Prostate gland (tissue), 2 donors: ENCODE results near the gene CCDC149.

Source experiments
- CTCF ChIP-seq, 4 experiments: fragments of 200-600 bp in 2 of 4; fragments of 450-650 bp in 2 of 4; sonication (generic) in 2 of 4; IDR thresholded peaks; 1 replicate in 3 of 4; 2 replicates in 1 of 4; pipeline ENCODE4 v1.5.1; 2016 to 2019; ENCODE audit warnings: antibody characterized with exemption in 4 of 4, mild to moderate bottlenecking in 2 of 4, moderate library complexity in 2 of 4
- POLR2A ChIP-seq: fragments of 450-650 bp; IDR thresholded peaks from one replicate; pipeline ENCODE4 v1.6.1; 2016; ENCODE audit warnings: antibody characterized with exemption, mild to moderate bottlenecking
- POLR2AphosphoS5 ChIP-seq: sonication (generic); formaldehyde crosslinking; IDR thresholded peaks from one replicate; pipeline ENCODE4 v1.6.1; 2017; ENCODE audit warnings: antibody characterized with exemption

DNA sequence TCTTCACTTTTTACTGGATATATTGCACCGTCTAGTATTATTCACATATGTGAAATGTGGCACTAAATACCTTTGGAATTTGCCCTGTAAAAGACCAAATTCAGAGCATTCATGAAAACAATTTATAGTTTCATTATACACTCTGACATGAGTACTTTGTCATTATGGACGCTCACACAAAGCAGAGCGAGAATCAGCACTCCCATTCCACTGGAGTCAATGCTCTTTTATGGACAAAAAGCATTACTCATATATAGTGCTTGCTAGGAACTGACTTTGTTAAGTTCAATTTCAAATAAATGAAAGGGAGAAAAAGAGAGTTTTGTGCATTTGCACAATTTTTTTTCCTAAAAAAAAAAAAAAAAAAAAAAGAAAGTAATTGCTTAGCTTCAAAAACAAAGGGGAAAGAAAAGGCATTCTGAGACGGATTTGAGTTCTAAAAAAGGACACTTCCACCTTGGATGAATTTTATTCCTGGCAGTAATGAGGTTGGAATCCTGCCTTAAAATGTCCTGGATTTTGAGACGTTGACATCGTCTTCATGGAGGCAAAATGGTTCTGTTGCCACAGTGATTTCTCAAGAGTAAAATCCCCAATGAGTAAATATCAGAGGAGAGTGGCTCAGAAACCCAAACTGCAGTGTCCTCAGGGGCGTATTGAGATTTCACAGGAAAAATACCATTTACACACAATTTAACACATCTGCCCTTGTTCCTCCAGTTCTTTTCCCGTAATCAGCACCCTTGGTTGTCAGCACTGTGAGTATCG is 34.8 kb downstream of the CCDC149 start:
- TF ChIP-seq CTCF (IDR thresholded peaks at IDR 0.05) (no peak), POLR2AphosphoS5 (no peak), POLR2A (no peak)
